Kidney epithelial cell (primary cell): Measurements from ENCODE around the gene PLEKHM3. TPM values are rescaled to one million over a fixed set of nuclear protein-coding genes. Genes with fewer than 3 reads are reported as not detected.

Experiments used
- DNase-seq: peaks from one replicate; pipeline ENCODE4 v3.0.0-alpha.2; 2010; ENCODE audit warnings: low read depth
- H3K27me3 ChIP-seq: 2 replicates; pipeline ENCODE4 v1.6.0; 2011; ENCODE audit warnings: low read length; ENCODE audit not compliant: control insufficient read depth, insufficient read depth
- H3K36me3 ChIP-seq: 2 replicates; pipeline ENCODE4 v1.5.1; 2011; ENCODE audit warnings: low read length; ENCODE audit not compliant: control insufficient read depth, insufficient read depth
- H3K4me3 ChIP-seq: 2 replicates; pipeline ENCODE4 v1.5.1; 2011; ENCODE audit warnings: low read depth, mild to moderate bottlenecking, control low read depth, low read length
- total RNA-seq: library from RNA; depleted of rRNA; stranded (reverse); fragments of >200 nt; gene quantifications from 2 replicates; pipeline ENCODE4 v1.2.3, GENCODE V29; 2015
- TF ChIP-seq, protein P1 (sequence below): IDR thresholded peaks from 2 replicates; pipeline ENCODE4 v1.5.1; 2011; ENCODE audit warnings: mild to moderate bottlenecking, moderate library complexity, low read length, control low read depth, inconsistent platforms; ENCODE audit not compliant: insufficient read depth, poor library complexity, severe bottlenecking

Gene PLEKHM3
- total RNA-seq, 1 donor from 2014 or later, result 6.3 TPM

DNA sequence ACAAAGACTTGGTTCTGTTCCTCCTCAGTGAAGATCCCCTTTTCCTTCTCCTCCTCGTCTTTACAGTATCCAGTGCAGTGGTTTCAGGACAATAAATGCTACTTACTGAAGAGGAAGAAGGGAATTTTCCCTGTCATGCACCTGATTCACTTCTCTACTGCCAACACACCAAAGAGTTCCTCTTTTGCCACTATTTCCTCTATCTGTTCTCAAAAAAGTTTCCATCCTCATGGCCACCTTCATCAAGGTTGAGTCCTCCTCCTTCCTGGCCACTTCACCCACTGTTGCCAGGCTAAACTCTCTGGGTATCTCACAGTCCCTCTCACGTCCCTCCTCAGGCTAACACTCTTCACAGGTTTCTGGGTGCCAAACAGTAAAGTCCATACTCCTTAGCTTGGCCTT, 41.7 kb downstream of the PLEKHM3 start:
- no peaks in the 10 kb centered on the region for H3K36me3 ChIP-seq
- H3K27me3 ChIP-seq, result no peaks in the 10 kb centered on the region
- no peak for DNase-seq
- TF ChIP-seq, protein P1, sequence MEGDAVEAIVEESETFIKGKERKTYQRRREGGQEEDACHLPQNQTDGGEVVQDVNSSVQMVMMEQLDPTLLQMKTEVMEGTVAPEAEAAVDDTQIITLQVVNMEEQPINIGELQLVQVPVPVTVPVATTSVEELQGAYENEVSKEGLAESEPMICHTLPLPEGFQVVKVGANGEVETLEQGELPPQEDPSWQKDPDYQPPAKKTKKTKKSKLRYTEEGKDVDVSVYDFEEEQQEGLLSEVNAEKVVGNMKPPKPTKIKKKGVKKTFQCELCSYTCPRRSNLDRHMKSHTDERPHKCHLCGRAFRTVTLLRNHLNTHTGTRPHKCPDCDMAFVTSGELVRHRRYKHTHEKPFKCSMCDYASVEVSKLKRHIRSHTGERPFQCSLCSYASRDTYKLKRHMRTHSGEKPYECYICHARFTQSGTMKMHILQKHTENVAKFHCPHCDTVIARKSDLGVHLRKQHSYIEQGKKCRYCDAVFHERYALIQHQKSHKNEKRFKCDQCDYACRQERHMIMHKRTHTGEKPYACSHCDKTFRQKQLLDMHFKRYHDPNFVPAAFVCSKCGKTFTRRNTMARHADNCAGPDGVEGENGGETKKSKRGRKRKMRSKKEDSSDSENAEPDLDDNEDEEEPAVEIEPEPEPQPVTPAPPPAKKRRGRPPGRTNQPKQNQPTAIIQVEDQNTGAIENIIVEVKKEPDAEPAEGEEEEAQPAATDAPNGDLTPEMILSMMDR, result no peak
- no peak overlapping the region for H3K4me3 ChIP-seq

DNA sequence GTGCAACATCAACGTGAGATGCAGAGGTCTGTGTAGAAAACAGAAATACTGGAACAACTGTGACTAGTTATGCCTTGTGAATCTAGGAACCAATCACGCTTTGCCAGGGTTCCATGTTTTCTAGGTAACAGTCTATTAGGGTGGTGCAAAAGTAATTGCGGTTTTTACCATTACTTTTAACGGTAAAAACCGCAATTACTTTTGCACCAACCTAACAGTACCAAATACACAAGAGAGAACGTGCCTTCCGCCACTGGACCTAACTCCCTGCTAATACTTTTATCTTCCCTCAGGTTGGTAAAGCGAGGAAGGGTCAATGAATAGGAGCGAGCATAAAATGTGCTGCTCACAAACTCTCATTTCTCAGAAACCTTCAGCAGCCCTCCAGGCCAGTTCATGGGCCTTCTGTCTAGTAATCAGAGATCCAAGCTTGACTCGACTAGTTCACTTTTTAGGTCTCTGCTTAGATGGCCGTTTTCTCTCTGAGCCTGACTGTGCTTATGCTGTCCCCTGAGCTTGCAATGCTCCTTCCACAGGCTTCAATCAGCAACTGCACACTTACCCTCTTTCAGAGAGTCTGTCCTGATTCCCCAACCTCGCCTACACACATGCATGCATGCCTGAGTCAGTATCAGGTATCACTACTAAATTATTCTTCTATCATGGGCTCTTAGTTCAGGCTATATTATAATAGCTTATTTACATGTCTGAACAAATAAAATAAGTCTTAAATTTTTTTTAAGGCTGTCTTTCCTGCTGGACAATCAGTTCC, 47.0 kb downstream of the PLEKHM3 start:
- TF ChIP-seq, protein P1, result no peak

DNA sequence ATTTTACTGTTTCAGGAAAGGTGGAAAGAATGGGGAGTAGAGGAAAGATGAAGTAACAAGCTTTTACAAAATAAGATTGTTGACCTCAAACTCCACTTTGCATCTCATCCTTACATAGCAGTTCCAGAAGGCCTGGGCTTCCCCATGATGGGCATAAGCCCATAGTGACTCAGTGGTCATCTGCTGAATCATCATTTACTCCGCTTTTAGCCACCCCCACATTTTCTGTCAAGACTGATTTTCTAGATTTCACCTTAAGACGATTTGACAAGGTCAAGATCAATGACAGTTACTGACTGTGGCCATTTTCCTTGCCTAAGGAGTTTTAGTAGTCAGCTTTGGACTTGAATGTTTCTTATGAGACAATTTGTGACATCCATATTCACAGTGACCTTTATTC, 49.4 kb downstream of the PLEKHM3 start:
- TF ChIP-seq, protein P1, result no peak

More for the DNA sequence above, 47.0 kb downstream of the PLEKHM3 start:
- Histone ChIP-seq H3K27me3 (no peaks in the 10 kb centered on the region), H3K36me3 (no peaks in the 10 kb centered on the region), H3K4me3 (no peak overlapping the region)
- no peak for DNase-seq

DNA sequence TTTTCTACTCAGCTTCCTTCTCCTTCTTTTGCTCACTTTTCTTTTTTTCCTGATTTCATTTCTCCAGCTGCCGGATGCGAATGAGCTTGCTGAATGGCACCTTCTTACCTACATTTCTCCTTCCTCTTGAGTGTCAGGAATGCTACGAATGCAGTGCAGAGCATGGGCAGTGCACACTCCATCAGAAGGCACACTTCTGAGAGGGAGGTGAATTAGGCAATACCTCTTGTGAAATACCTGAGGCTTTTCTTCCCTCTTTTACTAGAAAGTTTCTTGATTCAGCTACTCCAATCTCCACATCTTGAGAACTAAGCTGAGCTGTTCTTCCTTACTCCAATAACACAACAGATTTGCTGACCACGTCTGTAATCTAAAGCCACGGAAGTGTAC, 51.1 kb downstream of the PLEKHM3 start:
- Histone ChIP-seq H3K27me3 (no peaks in the 10 kb centered on the region), H3K4me3 (no peak overlapping the region), H3K36me3 (no peaks in the 10 kb centered on the region)
- no peak for DNase-seq
- TF ChIP-seq, protein P1, result no peak

More for the DNA sequence above, 49.4 kb downstream of the PLEKHM3 start:
- Histone ChIP-seq H3K27me3 (no peaks in the 10 kb centered on the region), H3K36me3 (no peaks in the 10 kb centered on the region), H3K4me3 (no peak overlapping the region)
- no peak for DNase-seq

DNA sequence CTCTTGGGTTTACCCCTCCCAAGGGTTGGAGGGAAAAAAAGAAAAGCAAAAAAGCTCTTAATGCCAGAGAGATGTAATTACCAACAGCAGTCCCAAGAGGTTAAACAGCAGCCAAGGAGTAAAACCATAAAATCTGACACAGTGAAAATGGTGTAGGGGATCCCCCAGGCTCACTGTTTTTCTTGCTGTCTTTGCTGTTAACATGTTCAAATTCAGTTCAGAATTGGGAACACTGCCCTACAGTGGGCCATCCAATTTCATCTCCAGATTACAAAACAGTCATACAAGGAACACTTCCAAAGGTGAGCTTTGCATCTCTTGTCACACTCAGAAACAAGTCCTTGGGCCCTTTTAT, 54.5 kb downstream of the PLEKHM3 start:
- TF ChIP-seq, protein P1, result no peak
- DNase-seq, result no peak
- Histone ChIP-seq H3K27me3 (no peaks in the 10 kb centered on the region), H3K36me3 (no peaks in the 10 kb centered on the region), H3K4me3 (no peak overlapping the region)
